ENCODE results near the gene AGK.
"Not testable (repeated sequence)": the region's sequence is repeated elsewhere in the genome, so short reads cannot be mapped to it uniquely, and the experiment has no call there.

Gene AGK

GRCh38 chr7:141676618-141677017, 125.4 kb downstream of the AGK start:
- DNase-seq (ENCODE audit: low read depth in 2 of 2) = no peak

GRCh38 chr7:141679014-141679413, 127.8 kb downstream of the AGK start:
- no peak for DNase-seq (ENCODE audit: low read depth in 2 of 2)

- DNase-seq (ENCODE audit: low read depth in 2 of 2) = no peak
These were observed 134.2 kb downstream of the AGK start for GRCh38 chr7:141685285-141686023.

- no peak for DNase-seq (ENCODE audit: low read depth in 2 of 2)
These were observed 134.9 kb downstream of the AGK start for GRCh38 chr7:141686074-141686473.

GRCh38 chr7:141686670-141687069, 135.5 kb downstream of the AGK start:
- no peak for DNase-seq (ENCODE audit: low read depth in 2 of 2)

GRCh38 chr7:141688043-141688442, 136.8 kb downstream of the AGK start:
- no peak for DNase-seq (ENCODE audit: low read depth in 2 of 2)

- DNase-seq (ENCODE audit: low read depth in 2 of 2) = not testable (repeated sequence)
These were observed 138.0 kb downstream of the AGK start for GRCh38 chr7:141689072-141689825.

- no peak for DNase-seq (ENCODE audit: low read depth in 2 of 2)
These were observed 140.3 kb downstream of the AGK start for GRCh38 chr7:141691540-141691939.

- no peak for DNase-seq (ENCODE audit: low read depth in 2 of 2)
These were observed 140.8 kb downstream of the AGK start for GRCh38 chr7:141691961-141692360.

- no peak for DNase-seq (ENCODE audit: low read depth in 2 of 2)
These were observed 141.9 kb downstream of the AGK start for GRCh38 chr7:141693082-141693481.

- no peak for DNase-seq (ENCODE audit: low read depth in 2 of 2)
These were observed 144.6 kb downstream of the AGK start for GRCh38 chr7:141695803-141696289.

- DNase-seq (ENCODE audit: low read depth in 2 of 2) = no peak
These were observed 145.1 kb downstream of the AGK start for GRCh38 chr7:141696348-141696747.

GRCh38 chr7:141697211-141697871, 146.1 kb downstream of the AGK start:
- DNase-seq (ENCODE audit: low read depth in 2 of 2) = no peak

GRCh38 chr7:141698247-141699015, 147.2 kb downstream of the AGK start:
- no peak for DNase-seq (ENCODE audit: low read depth in 2 of 2)

GRCh38 chr7:141699860-141700259, 148.7 kb downstream of the AGK start:
- no peak for DNase-seq (ENCODE audit: low read depth in 2 of 2)

- DNase-seq (ENCODE audit: low read depth in 2 of 2) = no peak
These were observed 149.2 kb downstream of the AGK start for GRCh38 chr7:141700296-141700847.

GRCh38 chr7:141700848-141701371, 149.7 kb downstream of the AGK start:
- DNase-seq (ENCODE audit: low read depth in 2 of 2) = no peak

- peak; percentile 58 to 67 for DNase-seq (ENCODE audit: low read depth in 2 of 2)
These were observed 150.4 kb downstream of the AGK start for GRCh38 chr7:141701489-141702046.

- peak in 1 of 2 donors; percentile 50 for DNase-seq (ENCODE audit: low read depth in 2 of 2)
These were observed 150.9 kb downstream of the AGK start, which contains the start of gene DENND11 for GRCh38 chr7:141702047-141702567. Gene DENND11, minus strand, starts transcription at chr7:141702166. Its CDS starts 13 bp downstream, at chr7:141702153.

- DNase-seq (ENCODE audit: low read depth in 2 of 2) = no peak
These were observed 151.7 kb downstream of the AGK start for GRCh38 chr7:141702892-141703291.

Measured in stimulated activated CD8-positive, alpha-beta memory T cell treated with anti-CD3 and anti-CD28 coated beads, Interleukin-7, amount 100 ng/mL, for 4 hours (primary cell).